HEK293 (cell line): ENCODE measurements around the gene RFNG.

ENCODE experiments used
- CTCF ChIA-PET: fragments of 350-600 bp; formaldehyde crosslinking; extraction: SDS; loops from one replicate; lab custom pipeline; 2021; ENCODE audit warnings: antibody characterized with exemption; lab: Yijun Ruan, JAX
- POLR2A ChIA-PET: fragments of 300-600 bp; formaldehyde crosslinking; extraction: SDS; loops from one replicate; lab custom pipeline; 2020; ENCODE audit warnings: antibody characterized with exemption, inconsistent platforms; lab: Yijun Ruan, JAX
- H3K27ac ChIP-seq: fragments of 200-500 bp; sonication (Bioruptor generic); 2 replicates; pipeline ENCODE4 v1.5.1; 2014; ENCODE audit warnings: low read depth, low read length, control low read depth, inconsistent platforms; ENCODE audit errors: extremely low read depth
- H3K36me3 ChIP-seq, 2 experiments: fragments of 200-500 bp in 1 of 2; sonication (Bioruptor generic) in 1 of 2; 1 replicate in 1 of 2; 2 replicates in 1 of 2; pipeline ENCODE4 v1.5.1; 2014 to 2017; ENCODE audit warnings: inconsistent platforms in 2 of 2, low read length in 2 of 2; ENCODE audit not compliant: control insufficient read depth in 2 of 2, insufficient read depth in 1 of 2
- H3K4me1 ChIP-seq: fragments of 200-500 bp; sonication (Bioruptor generic); 2 replicates; pipeline ENCODE4 v1.5.1; 2014; ENCODE audit warnings: mild to moderate bottlenecking, low read length, inconsistent platforms; ENCODE audit not compliant: control insufficient read depth, insufficient read depth
- H3K4me3 ChIP-seq: 2 replicates; pipeline ENCODE4 v1.5.1; 2011; ENCODE audit warnings: low read depth, mild to moderate bottlenecking, control low read depth, low read length, moderate library complexity
- H3K9me3 ChIP-seq: fragments of 200-500 bp; sonication (Bioruptor generic); 2 replicates; pipeline ENCODE4 v1.5.1; 2014; ENCODE audit warnings: low read depth, low read length, inconsistent platforms; ENCODE audit not compliant: control insufficient read depth, insufficient read depth
- HOXC10 ChIP-seq: sonication (generic); formaldehyde crosslinking; IDR thresholded peaks from 2 replicates; pipeline ENCODE4 v1.8.1; 2023; ENCODE audit warnings: mild to moderate bottlenecking, missing genetic modification reagents
- KLF1 ChIP-seq: fragments of 450-650 bp; formaldehyde crosslinking; IDR thresholded peaks from 2 replicates; pipeline ENCODE4 v1.5.1; 2016; ENCODE audit warnings: missing biosample characterization, missing genetic modification characterization
- MZF1 ChIP-seq: fragments of 450-650 bp; formaldehyde crosslinking; IDR thresholded peaks from 2 replicates; pipeline ENCODE4 v1.5.1; 2017; ENCODE audit warnings: missing biosample characterization, missing genetic modification characterization, borderline replicate concordance
- PRDM2 ChIP-seq: fragments of 450-650 bp; formaldehyde crosslinking; IDR thresholded peaks from 2 replicates; pipeline ENCODE4 v1.5.1; 2016; ENCODE audit warnings: missing biosample characterization, missing genetic modification characterization, borderline replicate concordance
- SCRT1 ChIP-seq: fragments of 450-650 bp; formaldehyde crosslinking; IDR thresholded peaks from 2 replicates; pipeline ENCODE4 v1.5.1; 2016; ENCODE audit warnings: missing biosample characterization, missing genetic modification characterization, borderline replicate concordance
- SETDB1 ChIP-seq: IDR thresholded peaks from one replicate; pipeline ENCODE4 v1.6.1; 2017; ENCODE audit warnings: mild to moderate bottlenecking, low read length, moderate library complexity, mixed read lengths; ENCODE audit not compliant: insufficient read length
- SP2 ChIP-seq: fragments of 450-650 bp; formaldehyde crosslinking; IDR thresholded peaks from 2 replicates; pipeline ENCODE4 v1.5.1; 2016; ENCODE audit warnings: missing biosample characterization, missing genetic modification characterization
- ZBTB1 ChIP-seq: fragments of 450-650 bp; formaldehyde crosslinking; IDR thresholded peaks from 2 replicates; pipeline ENCODE4 v1.5.1; 2016; ENCODE audit warnings: missing biosample characterization, missing genetic modification characterization
- ZBTB48 ChIP-seq: fragments of 450-650 bp; formaldehyde crosslinking; IDR thresholded peaks from 2 replicates; pipeline ENCODE4 v1.5.1; 2016; ENCODE audit warnings: missing biosample characterization, missing genetic modification characterization
- ZEB2 ChIP-seq: fragments of 450-650 bp; formaldehyde crosslinking; IDR thresholded peaks from 2 replicates; pipeline ENCODE4 v1.5.1; 2016; ENCODE audit warnings: missing biosample characterization, missing genetic modification characterization
- ZFP37 ChIP-seq: fragments of 450-650 bp; formaldehyde crosslinking; IDR thresholded peaks from 2 replicates; pipeline ENCODE4 v1.5.1; 2016; ENCODE audit warnings: missing biosample characterization, missing genetic modification characterization
- ZFP41 ChIP-seq: fragments of 450-650 bp; formaldehyde crosslinking; IDR thresholded peaks from 2 replicates; pipeline ENCODE4 v1.5.1; 2016; ENCODE audit warnings: missing biosample characterization, missing genetic modification characterization, borderline replicate concordance
- ZIC2 ChIP-seq: fragments of 450-650 bp; formaldehyde crosslinking; IDR thresholded peaks from 2 replicates; pipeline ENCODE4 v1.5.1; 2016; ENCODE audit warnings: missing biosample characterization, missing genetic modification characterization
- ZNF133 ChIP-seq: fragments of 450-650 bp; formaldehyde crosslinking; IDR thresholded peaks from 2 replicates; pipeline ENCODE4 v1.5.1; 2016; ENCODE audit warnings: missing biosample characterization, missing genetic modification characterization
- ZNF146 ChIP-seq: fragments of 450-650 bp; formaldehyde crosslinking; IDR thresholded peaks from 2 replicates; pipeline ENCODE4 v1.5.1; 2016; ENCODE audit warnings: missing biosample characterization, missing genetic modification characterization
- ZNF16 ChIP-seq: fragments of 450-650 bp; formaldehyde crosslinking; IDR thresholded peaks from 2 replicates; pipeline ENCODE4 v1.5.1; 2016; ENCODE audit warnings: low read depth, missing biosample characterization, missing genetic modification characterization
- ZNF24 ChIP-seq: fragments of 450-650 bp; formaldehyde crosslinking; IDR thresholded peaks from 2 replicates; pipeline ENCODE4 v1.5.1; 2016; ENCODE audit warnings: missing biosample characterization, missing genetic modification characterization
- ZNF350 ChIP-seq: fragments of 450-650 bp; formaldehyde crosslinking; IDR thresholded peaks from 2 replicates; pipeline ENCODE4 v1.5.0; 2017; ENCODE audit warnings: missing biosample characterization, mild to moderate bottlenecking, missing genetic modification characterization
- ZNF404 ChIP-seq: fragments of 450-650 bp; formaldehyde crosslinking; IDR thresholded peaks from 2 replicates; pipeline ENCODE4 v1.5.1; 2017; ENCODE audit warnings: missing biosample characterization, missing genetic modification characterization
- ZNF530 ChIP-seq: fragments of 450-650 bp; formaldehyde crosslinking; IDR thresholded peaks from 2 replicates; pipeline ENCODE4 v1.5.1; 2016; ENCODE audit warnings: low read depth, missing biosample characterization, missing genetic modification characterization
- ZNF558 ChIP-seq: fragments of 450-650 bp; formaldehyde crosslinking; IDR thresholded peaks from 2 replicates; pipeline ENCODE4 v1.5.1; 2016; ENCODE audit warnings: missing biosample characterization, missing genetic modification characterization
- ZNF596 ChIP-seq: fragments of 450-650 bp; IDR thresholded peaks from 2 replicates; pipeline ENCODE4 v1.5.0; 2018; ENCODE audit warnings: missing biosample characterization, mild to moderate bottlenecking, missing genetic modification characterization, moderate library complexity
- ZNF624 ChIP-seq: fragments of 450-650 bp; formaldehyde crosslinking; IDR thresholded peaks from 2 replicates; pipeline ENCODE4 v1.5.1; 2017; ENCODE audit warnings: missing biosample characterization, missing genetic modification characterization
- ZNF626 ChIP-seq: fragments of 450-650 bp; sonication (Bioruptor Pico); formaldehyde crosslinking; IDR thresholded peaks from 2 replicates; pipeline ENCODE4 v1.5.1; 2018; ENCODE audit warnings: missing biosample characterization, missing genetic modification characterization, inconsistent platforms
- ZNF654 ChIP-seq: fragments of 450-650 bp; formaldehyde crosslinking; IDR thresholded peaks from 2 replicates; pipeline ENCODE4 v1.5.1; 2016; ENCODE audit warnings: low read depth, missing biosample characterization, missing genetic modification characterization
- ZNF692 ChIP-seq: fragments of 450-650 bp; formaldehyde crosslinking; IDR thresholded peaks from 2 replicates; pipeline ENCODE4 v1.5.1; 2016; ENCODE audit warnings: missing biosample characterization, missing genetic modification characterization
- ZXDB ChIP-seq: fragments of 450-650 bp; formaldehyde crosslinking; IDR thresholded peaks from 2 replicates; pipeline ENCODE4 v1.5.1; 2016; ENCODE audit warnings: missing biosample characterization, missing genetic modification characterization
- TF ChIP-seq, protein P1 (sequence below): fragments of 450-650 bp; formaldehyde crosslinking; IDR thresholded peaks from 2 replicates; pipeline ENCODE4 v1.5.1; 2016; ENCODE audit warnings: missing biosample characterization, missing genetic modification characterization
- TF ChIP-seq, protein P2 (sequence below): fragments of 450-650 bp; formaldehyde crosslinking; IDR thresholded peaks from 2 replicates; pipeline ENCODE4 v1.5.0; 2017; ENCODE audit warnings: missing biosample characterization, missing genetic modification characterization, borderline replicate concordance

Gene RFNG

GRCh38 chr17:82021900-82022309 lies 29.7 kb downstream of the RFNG start:
- peaks cover 11% of the 10 kb centered on the region for H3K4me1 ChIP-seq
- ChIA-PET CTCF (interaction anchor here (0.6 to 7.6 kb wide), 18 partner anchors 9 to 270 kb away, joined by 3 to 105 read pairs (median 4); partner anchors contain the start of genes DCXR, NOTUM and RAC3), POLR2A (interaction anchor here (1.0 to 5.1 kb wide), 11 partner anchors 9 to 158 kb away, joined by 3 to 61 read pairs (median 6); partner anchors contain the start of genes DCXR, FASN and RAC3)
- peaks cover 0 to 42% of the 10 kb centered on the region in 2 experiments; a peak in 2 of 3 replicates for H3K36me3 ChIP-seq
- H3K27ac ChIP-seq, result peak overlapping the region; percentile 88
- H3K4me3 ChIP-seq, result peak overlapping the region; percentile 95
- no peaks in the 10 kb centered on the region for H3K9me3 ChIP-seq
- TF ChIP-seq ZEB2 (no peak), SCRT1 (no peak), PRDM2 (tag by site-specific recombination) (no peak), KLF1 (peak; percentile 65), ZNF404 (tag by site-specific recombination) (no peak), ZNF350 (tag by site-specific recombination) (no peak), ZNF24 (tag by site-specific recombination) (no peak), ZNF133 (tag by site-specific recombination) (no peak), SETDB1 (no peak), ZNF530 (tag by site-specific recombination) (no peak), ZNF626 (no peak), ZNF16 (tag by site-specific recombination) (no peak), ZNF558 (tag by site-specific recombination) (no peak), ZFP37 (tag by site-specific recombination) (no peak), ZXDB (tag by site-specific recombination) (no peak), ZNF624 (tag by site-specific recombination) (no peak), MZF1 (no peak), ZNF654 (tag by site-specific recombination) (no peak), ZBTB1 (tag by site-specific recombination) (no peak), ZNF596 (tag by site-specific recombination) (no peak), ZFP41 (no peak), HOXC10 (no peak), ZNF692 (tag by site-specific recombination) (no peak), SP2 (peak; percentile 50), ZIC2 (tag by site-specific recombination) (no peak), ZBTB48 (no peak), ZNF146 (tag by site-specific recombination) (no peak)
- TF ChIP-seq, protein P1, sequence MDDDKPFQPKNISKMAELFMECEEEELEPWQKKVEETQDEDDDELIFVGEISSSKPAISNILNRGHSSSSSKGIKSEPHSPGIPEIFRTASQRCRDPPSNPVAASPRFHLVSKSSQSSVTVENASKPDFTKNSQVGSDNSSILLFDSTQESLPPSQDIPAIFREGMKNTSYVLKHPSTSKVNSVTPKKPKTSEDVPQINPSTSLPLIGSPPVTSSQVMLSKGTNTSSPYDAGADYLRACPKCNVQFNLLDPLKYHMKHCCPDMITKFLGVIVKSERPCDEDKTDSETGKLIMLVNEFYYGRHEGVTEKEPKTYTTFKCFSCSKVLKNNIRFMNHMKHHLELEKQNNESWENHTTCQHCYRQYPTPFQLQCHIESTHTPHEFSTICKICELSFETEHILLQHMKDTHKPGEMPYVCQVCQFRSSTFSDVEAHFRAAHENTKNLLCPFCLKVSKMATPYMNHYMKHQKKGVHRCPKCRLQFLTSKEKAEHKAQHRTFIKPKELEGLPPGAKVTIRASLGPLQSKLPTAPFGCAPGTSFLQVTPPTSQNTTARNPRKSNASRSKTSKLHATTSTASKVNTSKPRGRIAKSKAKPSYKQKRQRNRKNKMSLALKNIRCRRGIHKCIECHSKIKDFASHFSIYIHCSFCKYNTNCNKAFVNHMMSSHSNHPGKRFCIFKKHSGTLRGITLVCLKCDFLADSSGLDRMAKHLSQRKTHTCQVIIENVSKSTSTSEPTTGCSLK (tag by site-specific recombination), result no peak
- TF ChIP-seq, protein P2, sequence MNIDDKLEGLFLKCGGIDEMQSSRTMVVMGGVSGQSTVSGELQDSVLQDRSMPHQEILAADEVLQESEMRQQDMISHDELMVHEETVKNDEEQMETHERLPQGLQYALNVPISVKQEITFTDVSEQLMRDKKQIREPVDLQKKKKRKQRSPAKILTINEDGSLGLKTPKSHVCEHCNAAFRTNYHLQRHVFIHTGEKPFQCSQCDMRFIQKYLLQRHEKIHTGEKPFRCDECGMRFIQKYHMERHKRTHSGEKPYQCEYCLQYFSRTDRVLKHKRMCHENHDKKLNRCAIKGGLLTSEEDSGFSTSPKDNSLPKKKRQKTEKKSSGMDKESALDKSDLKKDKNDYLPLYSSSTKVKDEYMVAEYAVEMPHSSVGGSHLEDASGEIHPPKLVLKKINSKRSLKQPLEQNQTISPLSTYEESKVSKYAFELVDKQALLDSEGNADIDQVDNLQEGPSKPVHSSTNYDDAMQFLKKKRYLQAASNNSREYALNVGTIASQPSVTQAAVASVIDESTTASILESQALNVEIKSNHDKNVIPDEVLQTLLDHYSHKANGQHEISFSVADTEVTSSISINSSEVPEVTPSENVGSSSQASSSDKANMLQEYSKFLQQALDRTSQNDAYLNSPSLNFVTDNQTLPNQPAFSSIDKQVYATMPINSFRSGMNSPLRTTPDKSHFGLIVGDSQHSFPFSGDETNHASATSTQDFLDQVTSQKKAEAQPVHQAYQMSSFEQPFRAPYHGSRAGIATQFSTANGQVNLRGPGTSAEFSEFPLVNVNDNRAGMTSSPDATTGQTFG (tag by site-specific recombination), result no peak
